ENCODE data around the gene SESTD1.
A peak's percentile ranks its signal among the peaks of the same experiment; 100 is the strongest.

The SESTD1 gene

GRCh38 chr2:179195141-179195540 lies 69.5 kb downstream of the SESTD1 start:
- Histone ChIP-seq H3K27me3 (ENCODE audit: insufficient read depth, poor library complexity, severe bottlenecking) (no peaks in the 10 kb centered on the region), H3K4me3 (replicated peaks; ENCODE audit: insufficient read depth, low read length) (no peak overlapping the region), H3K27ac (replicated peaks) (no peak overlapping the region)
- TF ChIP-seq CTCF (IDR thresholded peaks at IDR 0.05; ENCODE audit: insufficient read depth, low read length) (no peak), REST (IDR thresholded peaks at IDR 0.05; ENCODE audit: insufficient replicate concordance, low read depth) (no peak)
- DNase-seq (ENCODE audit: low read depth in 1 of 2, low spot score in 1 of 2), result peak in 1 of 2 experiments; percentile 53

GRCh38 chr2:179193759-179194394 lies 70.8 kb downstream of the SESTD1 start:
- DNase-seq (ENCODE audit: low read depth in 1 of 2, low spot score in 1 of 2), result peak in 1 of 2 experiments; percentile 5
- Histone ChIP-seq H3K4me3 (replicated peaks; ENCODE audit: insufficient read depth, low read length) (no peak overlapping the region), H3K27me3 (ENCODE audit: insufficient read depth, poor library complexity, severe bottlenecking) (no peaks in the 10 kb centered on the region), H3K27ac (replicated peaks) (no peak overlapping the region)
- TF ChIP-seq CTCF (IDR thresholded peaks at IDR 0.05; ENCODE audit: insufficient read depth, low read length) (no peak), POLR2AphosphoS5 (IDR thresholded peaks at IDR 0.05; ENCODE audit: low read depth) (no peak), REST (IDR thresholded peaks at IDR 0.05; ENCODE audit: insufficient replicate concordance, low read depth) (no peak), GABPA (IDR thresholded peaks at IDR 0.05; ENCODE audit: low read depth) (no peak), SPI1 (IDR thresholded peaks at IDR 0.05; ENCODE audit: borderline replicate concordance, low read depth) (no peak)

- TF ChIP-seq SPI1 (IDR thresholded peaks at IDR 0.05; ENCODE audit: borderline replicate concordance, low read depth) (no peak), POLR2AphosphoS5 (IDR thresholded peaks at IDR 0.05; ENCODE audit: low read depth) (no peak), CTCF (IDR thresholded peaks at IDR 0.05; ENCODE audit: insufficient read depth, low read length) (no peak), REST (IDR thresholded peaks at IDR 0.05; ENCODE audit: insufficient replicate concordance, low read depth) (no peak), GABPA (IDR thresholded peaks at IDR 0.05; ENCODE audit: low read depth) (no peak)
- DNase-seq (ENCODE audit: low read depth in 1 of 2, low spot score in 1 of 2), result no peak
- Histone ChIP-seq H3K4me3 (replicated peaks; ENCODE audit: insufficient read depth, low read length) (no peak overlapping the region), H3K27ac (replicated peaks) (no peak overlapping the region), H3K27me3 (ENCODE audit: insufficient read depth, poor library complexity, severe bottlenecking) (no peaks in the 10 kb centered on the region)
Measured at GRCh38 chr2:179191110-179191509, 73.5 kb downstream of the SESTD1 start.

All from HL-60 (cell line).